SU-DHL-6 (cell line): ENCODE results near the gene HMCN2.

Experiments
- H2AFZ ChIP-seq: fragments of 200-600 bp; sonication (generic); 2 replicates; pipeline ENCODE4 v1.6.1; 2014; ENCODE audit warnings: low read depth, mild to moderate bottlenecking, moderate library complexity, mixed read lengths, antibody characterized with exemption, low read length; ENCODE audit not compliant: severe bottlenecking
- H3F3A ChIP-seq: fragments of 200-600 bp; shearing (Covaris generic); 2 replicates; pipeline ENCODE4 v1.6.0; 2016; ENCODE audit warnings: antibody characterized with exemption, mild to moderate bottlenecking; ENCODE audit not compliant: insufficient read depth
- H3K27ac ChIP-seq: fragments of 200-600 bp; sonication (generic); 2 replicates; pipeline ENCODE4 v1.5.1; 2016; ENCODE audit warnings: low read depth, mild to moderate bottlenecking, low read length, moderate library complexity, mixed read lengths
- H3K27me3 ChIP-seq: fragments of 200-600 bp; sonication (generic), shearing (Covaris generic); 2 replicates; pipeline ENCODE4 v1.6.0; 2014; ENCODE audit warnings: mild to moderate bottlenecking, low read length
- H3K36me3 ChIP-seq: fragments of 200-600 bp; sonication (generic); 2 replicates; pipeline ENCODE4 v1.6.1; 2014; ENCODE audit warnings: mild to moderate bottlenecking, low read length, mixed read lengths
- H3K4me2 ChIP-seq: fragments of 300-600, 200-600 bp; shearing (Covaris generic), sonication (generic); 2 replicates; pipeline ENCODE4 v1.6.0; 2014; ENCODE audit warnings: low read length, low read depth, mild to moderate bottlenecking; ENCODE audit not compliant: poor library complexity, severe bottlenecking
- H3K4me3 ChIP-seq: fragments of 200-600 bp; sonication (generic); 2 replicates; pipeline ENCODE4 v1.5.1; 2014; ENCODE audit warnings: antibody characterized with exemption, low read length, mild to moderate bottlenecking, mixed read lengths; ENCODE audit not compliant: insufficient read depth, poor library complexity, severe bottlenecking
- H3K79me2 ChIP-seq: fragments of 200-600 bp; sonication (generic); 2 replicates; pipeline ENCODE4 v1.6.1; 2014; ENCODE audit warnings: mild to moderate bottlenecking, low read length, moderate library complexity; ENCODE audit not compliant: insufficient read depth
- H3K9ac ChIP-seq: fragments of 200-600 bp; sonication (generic); 2 replicates; pipeline ENCODE4 v1.7.0; 2014; ENCODE audit warnings: mild to moderate bottlenecking, low read length
- H3K9me2 ChIP-seq: fragments of 200-600 bp; sonication (generic); replicated peaks from 2 replicates; pipeline ENCODE4 v1.6.1; 2014; ENCODE audit warnings: low read length; ENCODE audit not compliant: insufficient read depth
- H3K9me3 ChIP-seq: fragments of 200-600 bp; sonication (generic); 2 replicates; pipeline ENCODE4 v1.6.1; 2014; ENCODE audit warnings: low read length, mixed read lengths; ENCODE audit not compliant: insufficient read depth
- H4K20me1 ChIP-seq: fragments of 200-600 bp; sonication (generic); 2 replicates; pipeline ENCODE4 v1.6.1; 2014; ENCODE audit warnings: low read depth, mild to moderate bottlenecking, antibody characterized with exemption, low read length, moderate library complexity, mixed read lengths
- CTCF ChIP-seq: fragments of 200-600 bp; sonication (generic); IDR thresholded peaks from one replicate; pipeline ENCODE4 v1.5.1; 2017; ENCODE audit warnings: antibody characterized with exemption, mild to moderate bottlenecking, low read length, moderate library complexity; ENCODE audit not compliant: insufficient read depth, poor library complexity, severe bottlenecking
- EZH2phosphoT487 ChIP-seq: fragments of 200-600 bp; sonication (generic), shearing (Covaris generic); conservative IDR thresholded peaks from 2 replicates; pipeline ENCODE4 v1.6.1; 2018; ENCODE audit warnings: mild to moderate bottlenecking, antibody characterized with exemption, low read length, moderate library complexity, mixed read lengths

HMCN2 gene

GRCh38 chr9:130311408-130312140, 46.0 kb downstream of the HMCN2 start:
- Histone ChIP-seq H3K27ac (no peak overlapping the region), H3K4me2 (no peak overlapping the region), H3K9ac (no peak overlapping the region), H3K27me3 (no peaks in the 10 kb centered on the region), H3K9me2 (no peaks in the 10 kb centered on the region), H3K79me2 (no peaks in the 10 kb centered on the region), H3F3A (no peaks in the 10 kb centered on the region), H3K4me3 (no peak overlapping the region), H4K20me1 (no peaks in the 10 kb centered on the region), H3K36me3 (no peaks in the 10 kb centered on the region), H3K9me3 (no peaks in the 10 kb centered on the region), H2AFZ (no peak overlapping the region)
- TF ChIP-seq CTCF, result no peak
- TF ChIP-seq EZH2phosphoT487, result no peak

GRCh38 chr9:130313103-130313858, 47.7 kb downstream of the HMCN2 start:
- Histone ChIP-seq H3K4me2 (no peak overlapping the region), H3K9ac (no peak overlapping the region), H3K27ac (no peak overlapping the region), H3K79me2 (no peaks in the 10 kb centered on the region), H3F3A (no peaks in the 10 kb centered on the region), H4K20me1 (no peaks in the 10 kb centered on the region), H3K36me3 (no peaks in the 10 kb centered on the region), H3K4me3 (no peak overlapping the region), H2AFZ (no peak overlapping the region), H3K27me3 (no peaks in the 10 kb centered on the region), H3K9me3 (no peaks in the 10 kb centered on the region), H3K9me2 (no peaks in the 10 kb centered on the region)
- TF ChIP-seq EZH2phosphoT487, result no peak
- TF ChIP-seq CTCF, result no peak

- H3K27me3 ChIP-seq, result no peaks in the 10 kb centered on the region
- no peak overlapping the region for H3K4me2 ChIP-seq
Observed at GRCh38 chr9:130315446-130316226, 50.1 kb downstream of the HMCN2 start.

More at GRCh38 chr9:130315446-130316226, 50.1 kb downstream of the HMCN2 start:
- Histone ChIP-seq H3K79me2 (no peaks in the 10 kb centered on the region), H3K9me3 (no peaks in the 10 kb centered on the region), H3K4me3 (no peak overlapping the region), H4K20me1 (no peaks in the 10 kb centered on the region), H3K9me2 (no peaks in the 10 kb centered on the region), H2AFZ (no peak overlapping the region), H3K27ac (no peak overlapping the region), H3K9ac (no peak overlapping the region), H3F3A (no peaks in the 10 kb centered on the region), H3K36me3 (no peaks in the 10 kb centered on the region)
- TF ChIP-seq CTCF, result no peak
- TF ChIP-seq EZH2phosphoT487, result no peak
